Uterus (tissue), 4 donors: ENCODE measurements around the gene PRX. TPM values are rescaled to one million over a fixed set of nuclear protein-coding genes. Genes with fewer than 3 reads are reported as not detected.

Source experiments
- DNase-seq, 2 donors: peaks; one replicate each; pipeline ENCODE4 v3.0.0-alpha.2; 2019 to 2020
- H3K27ac ChIP-seq, 2 donors: fragments of 200-600 bp; sonication (generic); 1 replicate in 1 of 2; 2 replicates in 1 of 2; pipeline ENCODE4 v1.5.1; 2016 to 2018
- H3K27me3 ChIP-seq, 2 donors: fragments of 200-600 bp; sonication (generic); one replicate each; pipeline ENCODE4 v1.5.1; 2018 to 2019; ENCODE audit warnings: control low read depth in 1 of 2
- H3K36me3 ChIP-seq, 2 donors: fragments of 200-600 bp; sonication (generic); one replicate each; pipeline ENCODE4 v1.5.1; 2019; ENCODE audit warnings: control low read depth in 1 of 2
- H3K4me1 ChIP-seq, 2 donors: fragments of 200-600 bp; sonication (generic); one replicate each; pipeline ENCODE4 v1.5.1; 2018 to 2019; ENCODE audit warnings: control low read depth in 1 of 2
- H3K4me3 ChIP-seq, 2 donors: fragments of 200-600 bp; sonication (generic); 1 replicate in 1 of 2; 2 replicates in 1 of 2; pipeline ENCODE4 v1.5.1; 2018 to 2019; ENCODE audit warnings: mild to moderate bottlenecking in 1 of 2
- H3K9me3 ChIP-seq, 2 donors: fragments of 200-600 bp; sonication (generic); one replicate each; pipeline ENCODE4 v1.5.1; 2019; ENCODE audit warnings: control low read depth in 1 of 2
- POLR2A ChIP-seq, 2 donors: fragments of 450-650 bp; IDR thresholded peaks; one replicate each; pipeline ENCODE4 v1.6.1; 2016; ENCODE audit warnings: antibody characterized with exemption in 2 of 2, mild to moderate bottlenecking in 1 of 2, moderate library complexity in 1 of 2
- intact Hi-C: fragments of 100-400 bp; cut with DNase I; formaldehyde crosslinking; loops from one replicate; pipeline ENCODE4 v1.15.1; 2023; ENCODE audit warnings: low total_unique reads
- total RNA-seq, 4 donors: library from RNA; depleted of rRNA in 3 of 4; stranded (reverse); fragments of >200 nt in 3 of 4; gene quantifications; one replicate each; pipeline versions ENCODE4 v1.1.0 to v1.2.4, GENCODE V29; 2014 to 2023
- TF ChIP-seq, protein P1 (sequence below), 4 experiments: fragments of 200-600 bp in 2 of 4; fragments of 450-650 bp in 2 of 4; sonication (generic) in 2 of 4; IDR thresholded peaks; one replicate each; pipeline ENCODE4 v1.5.1; 2016 to 2019; ENCODE audit warnings: antibody characterized with exemption in 4 of 4, mild to moderate bottlenecking in 2 of 4, moderate library complexity in 1 of 4
- donor health status: DM: yes; HTN: yes; CAD: no.

PRX gene
- total RNA-seq, 4 donors from 2014 or later = 3.3 to 7.5 (median 4.8) TPM

GRCh38 chr19:40360708-40361241, 52.4 kb downstream of the PRX start:
- no peak for DNase-seq
- intact Hi-C loops = no loop called here
- no peaks in the 10 kb centered on the region for H3K27me3 ChIP-seq
- no peaks in the 10 kb centered on the region for H3K9me3 ChIP-seq
- H3K4me1 ChIP-seq = no peaks in the 10 kb centered on the region
- H3K4me3 ChIP-seq = no peak overlapping the region
- TF ChIP-seq, protein P1, sequence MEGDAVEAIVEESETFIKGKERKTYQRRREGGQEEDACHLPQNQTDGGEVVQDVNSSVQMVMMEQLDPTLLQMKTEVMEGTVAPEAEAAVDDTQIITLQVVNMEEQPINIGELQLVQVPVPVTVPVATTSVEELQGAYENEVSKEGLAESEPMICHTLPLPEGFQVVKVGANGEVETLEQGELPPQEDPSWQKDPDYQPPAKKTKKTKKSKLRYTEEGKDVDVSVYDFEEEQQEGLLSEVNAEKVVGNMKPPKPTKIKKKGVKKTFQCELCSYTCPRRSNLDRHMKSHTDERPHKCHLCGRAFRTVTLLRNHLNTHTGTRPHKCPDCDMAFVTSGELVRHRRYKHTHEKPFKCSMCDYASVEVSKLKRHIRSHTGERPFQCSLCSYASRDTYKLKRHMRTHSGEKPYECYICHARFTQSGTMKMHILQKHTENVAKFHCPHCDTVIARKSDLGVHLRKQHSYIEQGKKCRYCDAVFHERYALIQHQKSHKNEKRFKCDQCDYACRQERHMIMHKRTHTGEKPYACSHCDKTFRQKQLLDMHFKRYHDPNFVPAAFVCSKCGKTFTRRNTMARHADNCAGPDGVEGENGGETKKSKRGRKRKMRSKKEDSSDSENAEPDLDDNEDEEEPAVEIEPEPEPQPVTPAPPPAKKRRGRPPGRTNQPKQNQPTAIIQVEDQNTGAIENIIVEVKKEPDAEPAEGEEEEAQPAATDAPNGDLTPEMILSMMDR (IDR thresholded peaks at IDR 0.05) = no peak
- no peak for TF ChIP-seq POLR2A (IDR thresholded peaks at IDR 0.05)
- no peaks in the 10 kb centered on the region for H3K36me3 ChIP-seq
- H3K27ac ChIP-seq = no peak overlapping the region

DNA sequence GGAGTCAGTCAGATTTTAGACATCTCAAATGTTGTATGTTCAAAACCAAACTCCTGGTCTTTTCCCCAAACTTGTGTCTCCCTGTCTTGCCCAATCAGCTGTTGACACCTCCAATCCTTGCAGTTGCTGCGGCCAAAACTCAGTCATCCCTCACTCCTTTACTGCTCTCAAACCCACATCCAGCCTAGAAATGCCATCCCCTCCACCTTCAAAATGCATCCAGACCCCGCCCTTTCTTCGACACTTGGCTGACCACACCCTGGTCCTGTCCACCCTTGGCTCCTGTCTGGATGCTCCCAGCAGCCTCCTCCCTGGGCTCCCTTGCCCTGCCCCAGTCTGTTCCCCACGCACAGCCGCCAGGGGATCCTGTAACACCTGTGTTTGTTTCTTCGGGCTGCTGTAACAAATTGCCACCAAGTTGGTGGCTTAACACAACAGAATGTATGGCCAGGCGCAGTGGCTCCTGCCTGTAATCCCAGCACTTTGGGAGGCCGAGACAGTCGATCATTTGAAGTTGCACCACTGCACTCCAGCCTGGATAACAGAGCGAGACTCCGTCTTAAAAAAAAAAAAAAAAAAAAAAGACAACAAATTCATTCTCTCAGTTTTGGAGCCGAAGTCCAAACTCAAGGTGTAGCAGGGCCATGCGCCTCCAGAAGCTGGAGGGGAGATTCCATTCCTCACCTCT, 53.0 kb downstream of the PRX start:
- H3K36me3 ChIP-seq = no peaks in the 10 kb centered on the region
- no peak overlapping the region for H3K4me3 ChIP-seq
- H3K27ac ChIP-seq = no peak overlapping the region
- no peaks in the 10 kb centered on the region for H3K9me3 ChIP-seq
- H3K27me3 ChIP-seq = no peaks in the 10 kb centered on the region
- no peak for TF ChIP-seq POLR2A (IDR thresholded peaks at IDR 0.05)
- TF ChIP-seq, protein P1 (IDR thresholded peaks at IDR 0.05) = no peak
- no peaks in the 10 kb centered on the region for H3K4me1 ChIP-seq
- intact Hi-C loops = no loop called here
- DNase-seq = no peak

DNA sequence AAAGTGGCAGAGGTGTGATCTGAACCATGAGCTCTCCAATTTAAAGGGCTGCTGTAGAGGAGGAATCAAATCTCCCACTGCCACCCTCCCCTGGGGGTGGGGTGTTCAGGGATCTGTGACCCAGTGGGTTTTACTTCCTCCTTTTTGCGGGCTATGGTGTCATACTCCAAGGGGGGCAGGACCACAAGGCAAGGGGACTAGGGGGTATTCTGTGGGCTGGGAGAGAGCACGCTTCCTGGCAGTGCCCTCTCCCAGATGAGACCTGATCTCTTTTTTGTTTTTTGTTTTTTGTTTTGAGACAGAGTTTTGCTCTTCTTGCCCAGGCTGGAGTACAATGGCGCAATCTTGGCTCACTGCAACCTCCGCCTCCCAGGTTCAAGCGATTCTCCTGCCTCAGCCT, 54.4 kb downstream of the PRX start:
- TF ChIP-seq POLR2A (IDR thresholded peaks at IDR 0.05) = no peak
- TF ChIP-seq, protein P1 (IDR thresholded peaks at IDR 0.05) = no peak
- Histone ChIP-seq H3K36me3 (no peaks in the 10 kb centered on the region), H3K27me3 (no peaks in the 10 kb centered on the region), H3K9me3 (no peaks in the 10 kb centered on the region), H3K27ac (no peak overlapping the region), H3K4me3 (no peak overlapping the region), H3K4me1 (no peaks in the 10 kb centered on the region)
- no peak for DNase-seq
- intact Hi-C loops = no loop called here

DNA sequence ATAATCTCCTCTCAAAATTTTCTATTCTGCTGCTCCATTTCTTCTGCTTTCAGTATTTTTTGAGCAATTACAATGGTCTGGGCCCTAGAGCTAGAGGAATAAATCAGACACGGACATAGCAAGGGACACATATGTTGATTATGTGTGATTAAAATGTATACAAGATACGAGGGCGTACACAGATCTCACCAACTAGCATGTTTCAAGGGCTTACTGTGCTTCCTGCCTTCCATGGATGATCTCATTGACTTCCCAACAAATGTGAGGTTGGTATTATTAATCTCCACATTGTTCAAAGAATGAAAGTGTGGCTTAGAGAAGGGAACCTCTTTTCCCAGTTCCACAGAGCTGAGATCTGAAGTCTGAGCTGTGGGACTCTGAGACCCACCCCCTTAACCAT, 55.5 kb downstream of the PRX start:
- H3K36me3 ChIP-seq = no peaks in the 10 kb centered on the region
- TF ChIP-seq, protein P1 (IDR thresholded peaks at IDR 0.05) = no peak

GRCh38 chr19:40356681-40357595, 56.2 kb downstream of the PRX start:
- Histone ChIP-seq H3K9me3 (no peaks in the 10 kb centered on the region), H3K27ac (no peak overlapping the region), H3K4me3 (no peak overlapping the region), H3K27me3 (no peaks in the 10 kb centered on the region), H3K4me1 (no peaks in the 10 kb centered on the region), H3K36me3 (no peaks in the 10 kb centered on the region)
- intact Hi-C loops = no loop called here
- no peak for TF ChIP-seq POLR2A (IDR thresholded peaks at IDR 0.05)
- TF ChIP-seq, protein P1 (IDR thresholded peaks at IDR 0.05) = no peak
- DNase-seq = no peak

More for the DNA sequence above, 55.5 kb downstream of the PRX start:
- no peaks in the 10 kb centered on the region for H3K9me3 ChIP-seq
- H3K4me1 ChIP-seq = no peaks in the 10 kb centered on the region
- DNase-seq = no peak
- intact Hi-C loops = no loop called here
- no peaks in the 10 kb centered on the region for H3K27me3 ChIP-seq
- H3K27ac ChIP-seq = no peak overlapping the region
- no peak overlapping the region for H3K4me3 ChIP-seq
